HepG2 (cell line): Measurements from ENCODE around the gene PCCB. TPM values are rescaled to one million over a fixed set of nuclear protein-coding genes. Genes with fewer than 3 reads are reported as not detected.
A peak's percentile ranks its signal among the peaks of the same experiment; 100 is the strongest.

Source experiments
- ARHGAP35 ChIP-seq: sonication (generic); formaldehyde crosslinking; IDR thresholded peaks from 2 replicates; pipeline ENCODE4 v1.9.0; 2022; ENCODE audit warnings: mild to moderate bottlenecking, inconsistent platforms, moderate library complexity, missing genetic modification reagents, borderline replicate concordance
- CEBPG ChIP-seq: IDR thresholded peaks from 2 replicates; pipeline ENCODE4 v1.6.1; 2016
- ETV5 ChIP-seq: IDR thresholded peaks from 2 replicates; pipeline ENCODE4 v1.6.1; 2018; ENCODE audit warnings: missing biosample characterization, missing genetic modification reagents, inconsistent platforms, borderline replicate concordance
- GABPA ChIP-seq, 2 experiments: IDR thresholded peaks; 2 replicates each; pipeline ENCODE4 v1.6.1; 2011 to 2016; ENCODE audit warnings: low read depth in 2 of 2, low read length in 1 of 2, missing biosample characterization in 1 of 2, missing genetic modification characterization in 1 of 2
- HMG20B ChIP-seq: conservative IDR thresholded peaks from 2 replicates; pipeline ENCODE4 v1.6.1; 2016; ENCODE audit warnings: missing genetic modification reagents, missing compliant biosample characterization
- MTA3 ChIP-seq: sonication (generic); formaldehyde crosslinking; IDR thresholded peaks from 2 replicates; pipeline ENCODE4 v1.4.0; 2020; ENCODE audit warnings: missing genetic modification reagents
- NR2F6 ChIP-seq, 2 experiments: IDR thresholded peaks; 2 replicates each; pipeline ENCODE4 v1.6.1; 2016; ENCODE audit warnings: antibody characterized with exemption in 1 of 2, mild to moderate bottlenecking in 1 of 2
- PHF5A ChIP-seq: IDR thresholded peaks from one replicate; pipeline ENCODE4 v1.6.1; 2018; ENCODE audit warnings: low read depth, missing genetic modification reagents; ENCODE audit not compliant: unreplicated experiment
- RNF2 ChIP-seq: fragments of 450-650 bp; conservative IDR thresholded peaks from 2 replicates; pipeline ENCODE4 v1.6.1; 2016; ENCODE audit warnings: low read depth
- SALL2 ChIP-seq: sonication (generic); formaldehyde crosslinking; IDR thresholded peaks from 2 replicates; pipeline ENCODE4 v1.8.1; 2023; ENCODE audit warnings: mild to moderate bottlenecking, missing genetic modification reagents, inconsistent platforms
- SMAD1 ChIP-seq: sonication (generic); formaldehyde crosslinking; IDR thresholded peaks from 2 replicates; pipeline ENCODE4 v1.4.0; 2020; ENCODE audit warnings: missing genetic modification reagents, low read depth, mild to moderate bottlenecking, borderline replicate concordance
- SP2 ChIP-seq: sonication (generic); formaldehyde crosslinking; IDR thresholded peaks from 2 replicates; pipeline ENCODE4 v1.5.1; 2020; ENCODE audit warnings: mild to moderate bottlenecking, missing genetic modification reagents
- ZNF333 ChIP-seq: sonication (generic); formaldehyde crosslinking; IDR thresholded peaks from 2 replicates; pipeline ENCODE4 v1.4.0; 2020; ENCODE audit warnings: mild to moderate bottlenecking, missing genetic modification reagents, borderline replicate concordance
- ZNF460 ChIP-seq: sonication (generic); formaldehyde crosslinking; IDR thresholded peaks from 2 replicates; pipeline ENCODE4 v1.5.1; 2020; ENCODE audit warnings: missing genetic modification reagents, mild to moderate bottlenecking, borderline replicate concordance
- ZNF777 ChIP-seq: sonication (generic); formaldehyde crosslinking; IDR thresholded peaks from 2 replicates; pipeline ENCODE4 v1.4.0; 2020; ENCODE audit warnings: missing genetic modification reagents
- polyA plus RNA-seq, 8 experiments: library from polyadenylated mRNA; depleted of rRNA in 3 of 8; stranded (reverse) in 7 of 8; unstranded in 1 of 8; fragments of >200 nt; fragmentation: Illumina TruSeq in 4 of 8; extraction: Trizol in 4 of 8; gene quantifications; 2 replicates each; pipeline versions ENCODE4 v1.2.1 to v1.2.3, GENCODE V29; 2011 to 2016; ENCODE audit warnings: low read depth in 4 of 8, missing spikeins in 1 of 8, mixed read lengths in 1 of 8; ENCODE audit not compliant: insufficient read depth in 1 of 8
- total RNA-seq, 5 experiments: library from RNA; depleted of rRNA; stranded (reverse); fragments of >200 nt; fragmentation: Illumina TruSeq; extraction: Trizol; gene quantifications; 2 replicates each; pipeline ENCODE4 v1.2.3, GENCODE V29; 2016; ENCODE audit warnings: low read depth in 1 of 5
- TF ChIP-seq, protein P1 (sequence below): sonication (generic); formaldehyde crosslinking; IDR thresholded peaks from 2 replicates; pipeline ENCODE4; 2020; ENCODE audit warnings: missing genetic modification reagents, mild to moderate bottlenecking, borderline replicate concordance
- TF ChIP-seq, protein P2 (sequence below): sonication (generic); formaldehyde crosslinking; IDR thresholded peaks from 2 replicates; pipeline ENCODE4 v1.4.0; 2020; ENCODE audit warnings: missing genetic modification reagents
- TF ChIP-seq, protein P3 (sequence below): sonication (generic); formaldehyde crosslinking; IDR thresholded peaks from 2 replicates; pipeline ENCODE4 v1.8.0; 2022; ENCODE audit warnings: missing genetic modification reagents, mild to moderate bottlenecking, borderline replicate concordance
- TF ChIP-seq, protein P4 (sequence below): sonication (generic); formaldehyde crosslinking; IDR thresholded peaks from 2 replicates; pipeline ENCODE4 v1.8.0; 2022; ENCODE audit warnings: mild to moderate bottlenecking, missing genetic modification reagents, borderline replicate concordance

The PCCB gene
- total and polyA plus RNA-seq, 2 of the 13 experiments (the other 11 are each of a cell fraction or from before 2014, with no cell fraction given), result 84.1 to 88.7 TPM

DNA sequence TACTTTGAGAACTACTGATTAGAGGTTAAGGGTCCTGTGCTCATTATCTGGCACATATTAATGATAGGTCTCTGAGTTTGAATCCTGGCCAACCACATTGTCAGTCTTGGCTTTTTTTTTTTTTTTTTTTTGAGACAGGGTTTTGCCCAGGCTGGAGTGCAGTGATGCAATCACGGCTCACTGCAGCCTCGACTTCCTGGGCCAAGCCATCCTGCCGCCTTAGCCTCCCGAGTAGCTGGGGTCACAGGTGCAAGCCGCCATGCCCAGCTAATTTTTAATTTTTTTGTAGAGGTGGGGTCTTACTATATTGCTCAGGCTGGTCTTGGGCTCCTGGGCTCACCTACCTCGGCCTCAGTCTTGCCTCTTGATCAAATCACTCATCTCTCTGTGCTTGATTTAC is 547 bp upstream of the PCCB start (continued):
- TF ChIP-seq ETV5 (CRISPR knock-in tag) (no peak), ZNF777 (CRISPR knock-in tag) (peak; percentile 12; the same call in 1 of the 2 replicates), ARHGAP35 (no peak), CEBPG (peak; percentile 84), NR2F6 (IDR thresholded peaks at IDR 0.05) (no peak), NR2F6 (CRISPR knock-in tag; IDR thresholded peaks at IDR 0.05) (no peak), SMAD1 (CRISPR knock-in tag) (no peak), ZNF333 (CRISPR knock-in tag) (no peak), SP2 (CRISPR knock-in tag) (no peak), PHF5A (no peak), RNF2 (no peak), GABPA (IDR thresholded peaks at IDR 0.05; ENCODE audit: low read depth, low read length) (no peak), GABPA (CRISPR knock-in tag; IDR thresholded peaks at IDR 0.05; ENCODE audit: low read depth) (no peak), ZNF460 (peak; percentile 71; the same call in 1 of the 2 replicates), MTA3 (CRISPR knock-in tag) (no peak), SALL2 (no peak), HMG20B (no peak)
- TF ChIP-seq, protein P1, sequence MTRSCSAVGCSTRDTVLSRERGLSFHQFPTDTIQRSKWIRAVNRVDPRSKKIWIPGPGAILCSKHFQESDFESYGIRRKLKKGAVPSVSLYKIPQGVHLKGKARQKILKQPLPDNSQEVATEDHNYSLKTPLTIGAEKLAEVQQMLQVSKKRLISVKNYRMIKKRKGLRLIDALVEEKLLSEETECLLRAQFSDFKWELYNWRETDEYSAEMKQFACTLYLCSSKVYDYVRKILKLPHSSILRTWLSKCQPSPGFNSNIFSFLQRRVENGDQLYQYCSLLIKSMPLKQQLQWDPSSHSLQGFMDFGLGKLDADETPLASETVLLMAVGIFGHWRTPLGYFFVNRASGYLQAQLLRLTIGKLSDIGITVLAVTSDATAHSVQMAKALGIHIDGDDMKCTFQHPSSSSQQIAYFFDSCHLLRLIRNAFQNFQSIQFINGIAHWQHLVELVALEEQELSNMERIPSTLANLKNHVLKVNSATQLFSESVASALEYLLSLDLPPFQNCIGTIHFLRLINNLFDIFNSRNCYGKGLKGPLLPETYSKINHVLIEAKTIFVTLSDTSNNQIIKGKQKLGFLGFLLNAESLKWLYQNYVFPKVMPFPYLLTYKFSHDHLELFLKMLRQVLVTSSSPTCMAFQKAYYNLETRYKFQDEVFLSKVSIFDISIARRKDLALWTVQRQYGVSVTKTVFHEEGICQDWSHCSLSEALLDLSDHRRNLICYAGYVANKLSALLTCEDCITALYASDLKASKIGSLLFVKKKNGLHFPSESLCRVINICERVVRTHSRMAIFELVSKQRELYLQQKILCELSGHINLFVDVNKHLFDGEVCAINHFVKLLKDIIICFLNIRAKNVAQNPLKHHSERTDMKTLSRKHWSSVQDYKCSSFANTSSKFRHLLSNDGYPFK, result no peak
- TF ChIP-seq, protein P2, sequence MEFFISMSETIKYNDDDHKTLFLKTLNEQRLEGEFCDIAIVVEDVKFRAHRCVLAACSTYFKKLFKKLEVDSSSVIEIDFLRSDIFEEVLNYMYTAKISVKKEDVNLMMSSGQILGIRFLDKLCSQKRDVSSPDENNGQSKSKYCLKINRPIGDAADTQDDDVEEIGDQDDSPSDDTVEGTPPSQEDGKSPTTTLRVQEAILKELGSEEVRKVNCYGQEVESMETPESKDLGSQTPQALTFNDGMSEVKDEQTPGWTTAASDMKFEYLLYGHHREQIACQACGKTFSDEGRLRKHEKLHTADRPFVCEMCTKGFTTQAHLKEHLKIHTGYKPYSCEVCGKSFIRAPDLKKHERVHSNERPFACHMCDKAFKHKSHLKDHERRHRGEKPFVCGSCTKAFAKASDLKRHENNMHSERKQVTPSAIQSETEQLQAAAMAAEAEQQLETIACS (CRISPR knock-in tag), result no peak
- TF ChIP-seq, protein P3, sequence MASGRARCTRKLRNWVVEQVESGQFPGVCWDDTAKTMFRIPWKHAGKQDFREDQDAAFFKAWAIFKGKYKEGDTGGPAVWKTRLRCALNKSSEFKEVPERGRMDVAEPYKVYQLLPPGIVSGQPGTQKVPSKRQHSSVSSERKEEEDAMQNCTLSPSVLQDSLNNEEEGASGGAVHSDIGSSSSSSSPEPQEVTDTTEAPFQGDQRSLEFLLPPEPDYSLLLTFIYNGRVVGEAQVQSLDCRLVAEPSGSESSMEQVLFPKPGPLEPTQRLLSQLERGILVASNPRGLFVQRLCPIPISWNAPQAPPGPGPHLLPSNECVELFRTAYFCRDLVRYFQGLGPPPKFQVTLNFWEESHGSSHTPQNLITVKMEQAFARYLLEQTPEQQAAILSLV (CRISPR knock-in tag), result no peak
- TF ChIP-seq, protein P4, sequence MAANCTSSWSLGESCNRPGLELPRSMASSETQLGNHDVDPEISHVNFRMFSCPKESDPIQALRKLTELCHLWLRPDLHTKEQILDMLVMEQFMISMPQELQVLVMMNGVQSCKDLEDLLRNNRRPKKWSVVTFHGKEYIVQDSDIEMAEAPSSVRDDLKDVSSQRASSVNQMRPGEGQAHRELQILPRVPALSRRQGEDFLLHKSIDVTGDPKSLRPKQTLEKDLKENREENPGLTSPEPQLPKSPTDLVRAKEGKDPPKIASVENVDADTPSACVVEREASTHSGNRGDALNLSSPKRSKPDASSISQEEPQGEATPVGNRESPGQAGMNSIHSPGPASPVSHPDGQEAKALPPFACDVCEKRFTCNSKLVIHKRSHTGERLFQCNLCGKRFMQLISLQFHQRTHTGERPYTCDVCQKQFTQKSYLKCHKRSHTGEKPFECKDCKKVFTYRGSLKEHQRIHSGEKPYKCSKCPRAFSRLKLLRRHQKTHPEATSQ (CRISPR knock-in tag), result no peak
